A673 (cell line): ENCODE measurements around the gene KLHL35. TPM values are rescaled to one million over a fixed set of nuclear protein-coding genes. Genes with fewer than 3 reads are reported as not detected.

ENCODE experiments used
- BruUV-seq: library from RNA; stranded (reverse); fragments of 400-500 nt; replicated peaks from 2 replicates; lab custom pipeline; 2021; lab: Mats Ljungman, UMichigan
- CTCF ChIA-PET: fragments of 300-600 bp; sonication (Branson Sonifier 250); formaldehyde crosslinking; loops from one replicate; lab custom pipeline; 2022; ENCODE audit warnings: antibody characterized with exemption; lab: Charles Lee
- POLR2A ChIA-PET: fragments of 300-600 bp; sonication (Branson Sonifier 250); formaldehyde crosslinking; loops from one replicate; lab custom pipeline; 2022; ENCODE audit warnings: antibody characterized with exemption; ENCODE audit not compliant: low non-redundant PET; lab: Charles Lee
- DNase-seq: peaks from one replicate; pipeline ENCODE4 v3.0.0-alpha.2; 2015; ENCODE audit warnings: low spot score
- H3K27ac ChIP-seq: fragments of 200-600 bp; sonication (generic); 2 replicates; pipeline ENCODE4 v1.5.1; 2016; ENCODE audit warnings: mixed run types, low read depth, mild to moderate bottlenecking, mixed read lengths, antibody characterized with exemption, low read length; ENCODE audit not compliant: poor library complexity, severe bottlenecking
- H3K27me3 ChIP-seq: fragments of 200-600 bp; sonication (generic); replicated peaks from 2 replicates; pipeline ENCODE4 v1.6.1; 2017; ENCODE audit warnings: mixed run types, low read depth, mild to moderate bottlenecking, mixed read lengths, antibody characterized with exemption, low read length; ENCODE audit not compliant: insufficient read depth, poor library complexity
- H3K36me3 ChIP-seq: fragments of 200-600 bp; sonication (generic); 2 replicates; pipeline ENCODE4 v1.6.1; 2016; ENCODE audit warnings: mixed run types, mild to moderate bottlenecking, mixed read lengths, antibody characterized with exemption, low read length; ENCODE audit not compliant: insufficient read depth, poor library complexity, severe bottlenecking
- H3K4me1 ChIP-seq: fragments of 200-600 bp; sonication (generic); 2 replicates; pipeline ENCODE4 v1.6.1; 2017; ENCODE audit warnings: mixed run types, mild to moderate bottlenecking, mixed read lengths, antibody characterized with exemption, low read length; ENCODE audit not compliant: insufficient read depth, poor library complexity, severe bottlenecking
- H3K4me3 ChIP-seq: fragments of 200-600 bp; sonication (generic); 2 replicates; pipeline ENCODE4 v1.5.1; 2016; ENCODE audit warnings: low read depth, mixed run types, mild to moderate bottlenecking, mixed read lengths, low read length; ENCODE audit not compliant: poor library complexity, severe bottlenecking
- H3K9me3 ChIP-seq: fragments of 200-600 bp; sonication (generic); 2 replicates; pipeline ENCODE4 v1.6.1; 2016; ENCODE audit warnings: mixed run types, low read depth, mild to moderate bottlenecking, mixed read lengths, antibody characterized with exemption, low read length; ENCODE audit not compliant: poor library complexity, severe bottlenecking
- EZH2 ChIP-seq: fragments of 200-600 bp; sonication (generic); IDR thresholded peaks from 2 replicates; pipeline ENCODE4 v1.6.1; 2017; ENCODE audit warnings: borderline replicate concordance, low read depth, mild to moderate bottlenecking, mixed read lengths, antibody characterized with exemption, low read length; ENCODE audit not compliant: poor library complexity, severe bottlenecking
- intact Hi-C: fragments of 100-400 bp; cut with micrococcal nuclease; formaldehyde crosslinking; loops from one replicate; pipeline ENCODE4 v1.10.0; 2022; ENCODE audit not compliant: unreplicated experiment
- total RNA-seq: library from RNA; stranded (reverse); gene quantifications from 2 replicates; pipeline ENCODE4 v1.2.3, GENCODE V29; 2021
- TF ChIP-seq, protein P1 (sequence below): fragments of 300-800, 200-600 bp; sonication (generic); conservative IDR thresholded peaks from 2 replicates; pipeline ENCODE4 v1.5.1; 2017; ENCODE audit warnings: low read depth, mild to moderate bottlenecking, antibody characterized with exemption, low read length, moderate library complexity, mixed read lengths

Gene KLHL35
- total RNA-seq, 1 experiment from 2014 or later: 0.88 TPM

GRCh38 chr11:75440960-75441803 is 8.2 kb upstream of the KLHL35 start:
- ChIA-PET CTCF (interaction anchor here (0.7 kb wide), 1 partner anchor 10 kb away, joined by 3 read pairs; no protein-coding TSS in a partner anchor), POLR2A (no interaction called here)
- BruUV-seq: no TSS peak
- no peaks in the 10 kb centered on the region for H3K9me3 ChIP-seq
- no peak overlapping the region for H3K27ac ChIP-seq
- H3K36me3 ChIP-seq: no peaks in the 10 kb centered on the region
- H3K4me3 ChIP-seq: no peak overlapping the region
- no peaks in the 10 kb centered on the region for H3K27me3 ChIP-seq
- intact Hi-C loops: no loop called here
- TF ChIP-seq, protein P1, sequence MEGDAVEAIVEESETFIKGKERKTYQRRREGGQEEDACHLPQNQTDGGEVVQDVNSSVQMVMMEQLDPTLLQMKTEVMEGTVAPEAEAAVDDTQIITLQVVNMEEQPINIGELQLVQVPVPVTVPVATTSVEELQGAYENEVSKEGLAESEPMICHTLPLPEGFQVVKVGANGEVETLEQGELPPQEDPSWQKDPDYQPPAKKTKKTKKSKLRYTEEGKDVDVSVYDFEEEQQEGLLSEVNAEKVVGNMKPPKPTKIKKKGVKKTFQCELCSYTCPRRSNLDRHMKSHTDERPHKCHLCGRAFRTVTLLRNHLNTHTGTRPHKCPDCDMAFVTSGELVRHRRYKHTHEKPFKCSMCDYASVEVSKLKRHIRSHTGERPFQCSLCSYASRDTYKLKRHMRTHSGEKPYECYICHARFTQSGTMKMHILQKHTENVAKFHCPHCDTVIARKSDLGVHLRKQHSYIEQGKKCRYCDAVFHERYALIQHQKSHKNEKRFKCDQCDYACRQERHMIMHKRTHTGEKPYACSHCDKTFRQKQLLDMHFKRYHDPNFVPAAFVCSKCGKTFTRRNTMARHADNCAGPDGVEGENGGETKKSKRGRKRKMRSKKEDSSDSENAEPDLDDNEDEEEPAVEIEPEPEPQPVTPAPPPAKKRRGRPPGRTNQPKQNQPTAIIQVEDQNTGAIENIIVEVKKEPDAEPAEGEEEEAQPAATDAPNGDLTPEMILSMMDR: no peak
- TF ChIP-seq EZH2: no peak
- no peaks in the 10 kb centered on the region for H3K4me1 ChIP-seq
- DNase-seq: no peak

DNA sequence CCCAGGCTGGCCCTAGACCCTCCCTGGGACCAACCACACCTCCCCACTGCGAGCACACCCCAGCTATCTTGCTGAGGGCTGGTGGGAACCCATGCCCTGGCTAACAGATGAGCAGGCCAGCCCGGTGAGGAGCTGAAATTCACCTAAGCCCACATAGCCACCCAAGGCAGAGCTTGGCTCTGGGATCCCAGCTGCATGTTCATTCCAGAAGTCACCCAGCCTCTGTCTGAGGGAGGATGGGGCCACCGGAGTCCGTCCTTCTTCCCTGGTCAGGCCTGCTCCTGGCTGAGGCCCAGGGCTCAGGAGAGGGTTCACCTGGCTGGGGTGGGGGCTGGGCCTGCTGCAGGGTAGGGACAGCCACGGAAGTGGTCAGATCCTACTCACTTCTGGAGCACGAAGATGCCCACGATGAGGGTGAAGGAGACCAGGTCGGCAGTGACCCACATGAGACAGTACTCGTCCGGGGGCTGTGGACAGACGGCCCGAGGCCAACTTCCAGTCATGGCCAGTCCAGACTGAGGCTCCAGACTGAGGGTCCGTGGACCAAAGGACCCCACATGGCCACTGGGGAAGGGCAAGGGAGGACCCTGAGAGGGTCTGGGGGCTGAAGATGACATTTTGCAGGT is 6.6 kb upstream of the KLHL35 start:
- Histone ChIP-seq H3K9me3 (no peaks in the 10 kb centered on the region), H3K27me3 (no peaks in the 10 kb centered on the region), H3K4me3 (no peak overlapping the region), H3K27ac (no peak overlapping the region), H3K4me1 (no peaks in the 10 kb centered on the region), H3K36me3 (no peaks in the 10 kb centered on the region)
- no TSS peak for BruUV-seq
- intact Hi-C loops: no loop called here
- POLR2A ChIA-PET: no interaction called here
- CTCF ChIA-PET: no interaction called here
- no peak for DNase-seq
- no peak for TF ChIP-seq EZH2
- TF ChIP-seq, protein P1: no peak

GRCh38 chr11:75439026-75439425 is 6.0 kb upstream of the KLHL35 start:
- TF ChIP-seq, protein P1: no peak
- Histone ChIP-seq H3K4me1 (no peaks in the 10 kb centered on the region), H3K9me3 (no peaks in the 10 kb centered on the region), H3K27me3 (no peaks in the 10 kb centered on the region), H3K27ac (no peak overlapping the region), H3K36me3 (no peaks in the 10 kb centered on the region), H3K4me3 (no peak overlapping the region)
- no peak for DNase-seq
- intact Hi-C loops: no loop called here
- CTCF ChIA-PET: no interaction called here
- POLR2A ChIA-PET: no interaction called here
- no TSS peak for BruUV-seq
